T47D (cell line): ENCODE results near the gene MYO3B.

ENCODE experiments used
- DNase-seq, 2 experiments: peaks; one replicate each; pipeline versions ENCODE4 v3.0.0 to v3.0.0-alpha.2; 2011 to 2012; ENCODE audit warnings: low read depth in 1 of 2, low spot score in 1 of 2
- JUND ChIP-seq: IDR thresholded peaks from 2 replicates; pipeline ENCODE4 v1.6.1; 2012; ENCODE audit warnings: low read depth
- in situ Hi-C: cut with HindIII; loops from 2 replicates; pipeline ENCODE4 v1.10.0; 2016; ENCODE audit warnings: low sequenced_read_pairs, low pct_unique_long_range_greater_than_20kb

Gene MYO3B

GRCh38 chr2:170177950-170178781 lies at the start of gene MYO3B:
TSS of gene MYO3B (plus strand) at chr2:170178147. CDS start at chr2:170178288, 141 bp downstream.
- DNase-seq, result no peak
- in situ Hi-C loops, result no loop called here
- no peak for TF ChIP-seq JUND

- no peak for DNase-seq
- in situ Hi-C loops, result no loop called here
- TF ChIP-seq JUND, result no peak
Measured at GRCh38 chr2:170139276-170139967, 38.5 kb upstream of the MYO3B start.

- in situ Hi-C loops, result no loop called here
- DNase-seq, result no peak
- TF ChIP-seq JUND, result no peak
Measured at GRCh38 chr2:170140561-170140960, 37.4 kb upstream of the MYO3B start.

GRCh38 chr2:170141865-170142264 lies 36.1 kb upstream of the MYO3B start:
- TF ChIP-seq JUND, result no peak
- in situ Hi-C loops, result no loop called here

GRCh38 chr2:170142502-170142901 lies 35.4 kb upstream of the MYO3B start:
- in situ Hi-C loops, result no loop called here
- no peak for TF ChIP-seq JUND
- DNase-seq, result no peak

More at GRCh38 chr2:170141865-170142264, 36.1 kb upstream of the MYO3B start:
- no peak for DNase-seq

- in situ Hi-C loops, result no loop called here
- no peak for TF ChIP-seq JUND
- no peak for DNase-seq
Measured at GRCh38 chr2:170143045-170143717, 34.8 kb upstream of the MYO3B start.

- in situ Hi-C loops, result no loop called here
- no peak for DNase-seq
- TF ChIP-seq JUND, result no peak
Measured at GRCh38 chr2:170144761-170145160, 33.2 kb upstream of the MYO3B start.

GRCh38 chr2:170145191-170145590 lies 32.8 kb upstream of the MYO3B start:
- TF ChIP-seq JUND, result no peak
- DNase-seq, result no peak
- in situ Hi-C loops, result no loop called here

GRCh38 chr2:170145675-170146432 lies 32.1 kb upstream of the MYO3B start:
- no peak for TF ChIP-seq JUND
- no peak for DNase-seq
- in situ Hi-C loops, result no loop called here

- in situ Hi-C loops, result no loop called here
- DNase-seq, result no peak
- no peak for TF ChIP-seq JUND
Measured at GRCh38 chr2:170146784-170147183, 31.2 kb upstream of the MYO3B start.

- TF ChIP-seq JUND, result no peak
- no peak for DNase-seq
- in situ Hi-C loops, result no loop called here
Measured at GRCh38 chr2:170147576-170147975, 30.4 kb upstream of the MYO3B start.

GRCh38 chr2:170148161-170148560 lies 29.8 kb upstream of the MYO3B start:
- no peak for TF ChIP-seq JUND
- in situ Hi-C loops, result no loop called here
- DNase-seq, result no peak

- DNase-seq, result no peak
- no peak for TF ChIP-seq JUND
- in situ Hi-C loops, result no loop called here
Measured at GRCh38 chr2:170152421-170152820, 25.5 kb upstream of the MYO3B start.
